Measurements from ENCODE around the gene NEBL.

The NEBL gene

DNA sequence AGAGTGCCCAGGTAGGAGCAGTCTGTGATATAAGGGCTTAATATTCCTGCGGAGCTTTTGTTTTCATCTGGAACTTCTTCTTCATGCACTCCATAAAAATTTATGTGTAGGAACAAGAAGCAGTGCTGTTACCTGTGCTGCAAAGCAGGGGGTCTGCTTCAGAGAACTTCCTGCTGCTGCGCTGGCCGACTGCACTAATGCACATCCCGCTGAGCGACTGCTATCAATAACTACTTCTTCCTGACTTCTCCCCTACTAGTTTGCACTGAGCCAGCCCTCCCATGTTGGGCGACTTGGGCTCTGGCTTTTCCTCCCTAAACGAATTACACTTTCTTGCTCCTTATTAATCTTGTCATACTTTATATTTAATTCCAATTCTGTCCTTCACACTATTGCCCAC, 150.3 kb downstream of the NEBL start:
- DNase-seq (no peak), ATAC-seq (no peak)
- H3K27me3 Mint-ChIP-seq: no peaks in the 10 kb centered on the region
- no peak overlapping the region for H3K27ac Mint-ChIP-seq
- H3K9me3 Mint-ChIP-seq: peaks cover 28% of the 10 kb centered on the region
- H3K4me3 Mint-ChIP-seq: no peak overlapping the region
- H3K4me1 Mint-ChIP-seq: no peaks in the 10 kb centered on the region
- H3K36me3 Mint-ChIP-seq (ENCODE audit: low read depth): no peaks in the 10 kb centered on the region

DNA sequence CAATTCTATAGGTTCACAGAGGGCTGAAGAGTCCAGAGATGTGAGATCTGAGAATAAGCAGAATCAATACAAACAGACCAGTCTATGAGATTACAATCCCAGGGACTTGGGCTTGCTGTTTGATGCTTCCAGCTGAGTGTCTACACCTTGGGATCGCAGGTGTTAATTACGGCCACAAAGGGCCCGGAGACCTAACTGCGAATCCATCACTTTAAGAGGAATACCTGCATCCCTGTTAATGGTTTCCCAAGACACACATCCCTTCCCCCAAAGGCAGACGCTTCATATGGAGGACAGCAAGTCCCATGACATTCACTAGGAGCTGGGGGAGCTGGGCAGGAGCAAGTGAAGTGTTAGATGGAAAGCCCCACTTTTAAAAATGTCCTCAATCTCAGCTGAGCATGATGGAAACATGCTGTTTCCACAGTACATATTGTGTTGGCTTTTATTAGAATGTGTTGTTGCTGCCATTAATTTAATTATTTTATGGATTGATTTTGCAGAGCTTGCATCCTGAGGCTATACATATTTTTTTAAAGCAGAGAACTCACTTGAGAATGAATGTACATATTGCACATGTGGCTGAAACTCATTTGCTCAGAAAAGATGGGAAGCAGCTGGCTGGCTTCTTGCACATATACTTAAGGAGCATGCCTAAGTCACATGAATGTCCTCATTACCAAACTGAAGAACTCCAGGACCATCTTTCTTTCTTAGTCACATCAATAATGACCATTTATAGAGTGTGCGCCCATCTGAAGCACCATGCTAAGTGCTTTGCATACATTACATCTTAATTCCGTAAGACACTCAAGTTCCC, 151.3 kb downstream of the NEBL start:
- no peaks in the 10 kb centered on the region for H3K27me3 Mint-ChIP-seq
- peaks cover 26% of the 10 kb centered on the region for H3K9me3 Mint-ChIP-seq
- H3K27ac Mint-ChIP-seq: no peak overlapping the region
- no peak for ATAC-seq
- no peak for DNase-seq
- H3K4me1 Mint-ChIP-seq: no peaks in the 10 kb centered on the region
- no peaks in the 10 kb centered on the region for H3K36me3 Mint-ChIP-seq (ENCODE audit: low read depth)
- H3K4me3 Mint-ChIP-seq: no peak overlapping the region

DNA sequence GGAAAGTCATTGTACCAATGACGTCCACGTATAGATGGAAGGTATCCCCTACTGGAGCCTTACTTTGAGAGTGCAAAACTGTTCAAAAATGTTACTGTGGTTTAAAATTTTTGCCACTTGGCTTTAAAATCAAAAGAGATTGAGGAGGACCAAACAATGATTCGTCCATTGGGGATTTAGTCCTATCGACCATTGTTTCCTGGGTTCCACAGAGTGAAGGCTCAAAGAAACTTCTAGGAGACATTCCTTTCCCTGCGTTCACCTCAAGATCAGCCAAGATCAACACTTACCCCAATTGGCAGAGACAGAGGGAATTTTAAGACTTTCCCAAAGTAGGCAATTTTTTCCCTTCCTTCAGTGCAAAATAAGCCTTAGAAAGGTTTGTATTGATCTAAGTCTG, 152.3 kb downstream of the NEBL start:
- Mint-ChIP-seq H3K27me3 (no peaks in the 10 kb centered on the region), H3K9me3 (peaks cover 17% of the 10 kb centered on the region), H3K36me3 (ENCODE audit: low read depth) (no peaks in the 10 kb centered on the region), H3K4me1 (no peaks in the 10 kb centered on the region), H3K27ac (no peak overlapping the region), H3K4me3 (no peak overlapping the region)
- ATAC-seq (no peak), DNase-seq (no peak)

DNA sequence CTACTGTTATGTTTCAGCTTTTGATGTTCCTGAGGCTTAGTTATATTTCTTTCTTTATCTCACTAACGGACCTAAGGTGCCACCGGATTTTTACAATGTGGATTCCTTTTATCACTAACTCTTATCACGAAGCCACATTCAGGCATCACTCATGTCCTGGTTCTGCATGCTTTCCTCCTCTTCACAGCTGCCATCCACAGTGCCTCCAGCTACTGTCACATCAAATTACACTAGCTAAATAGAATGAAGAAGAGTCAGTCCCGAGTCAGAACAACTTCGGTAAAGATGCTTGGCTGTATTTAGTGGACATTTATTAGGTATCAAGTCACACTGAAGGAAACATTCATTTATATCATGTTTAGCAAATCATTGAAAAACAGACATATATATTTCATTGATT, 153.2 kb downstream of the NEBL start:
- H3K9me3 Mint-ChIP-seq: peaks cover 9% of the 10 kb centered on the region
- H3K4me1 Mint-ChIP-seq: no peaks in the 10 kb centered on the region
- H3K27me3 Mint-ChIP-seq: no peaks in the 10 kb centered on the region
- H3K27ac Mint-ChIP-seq: no peak overlapping the region
- ATAC-seq (no peak), DNase-seq (no peak)
- H3K36me3 Mint-ChIP-seq (ENCODE audit: low read depth): no peaks in the 10 kb centered on the region
- no peak overlapping the region for H3K4me3 Mint-ChIP-seq

DNA sequence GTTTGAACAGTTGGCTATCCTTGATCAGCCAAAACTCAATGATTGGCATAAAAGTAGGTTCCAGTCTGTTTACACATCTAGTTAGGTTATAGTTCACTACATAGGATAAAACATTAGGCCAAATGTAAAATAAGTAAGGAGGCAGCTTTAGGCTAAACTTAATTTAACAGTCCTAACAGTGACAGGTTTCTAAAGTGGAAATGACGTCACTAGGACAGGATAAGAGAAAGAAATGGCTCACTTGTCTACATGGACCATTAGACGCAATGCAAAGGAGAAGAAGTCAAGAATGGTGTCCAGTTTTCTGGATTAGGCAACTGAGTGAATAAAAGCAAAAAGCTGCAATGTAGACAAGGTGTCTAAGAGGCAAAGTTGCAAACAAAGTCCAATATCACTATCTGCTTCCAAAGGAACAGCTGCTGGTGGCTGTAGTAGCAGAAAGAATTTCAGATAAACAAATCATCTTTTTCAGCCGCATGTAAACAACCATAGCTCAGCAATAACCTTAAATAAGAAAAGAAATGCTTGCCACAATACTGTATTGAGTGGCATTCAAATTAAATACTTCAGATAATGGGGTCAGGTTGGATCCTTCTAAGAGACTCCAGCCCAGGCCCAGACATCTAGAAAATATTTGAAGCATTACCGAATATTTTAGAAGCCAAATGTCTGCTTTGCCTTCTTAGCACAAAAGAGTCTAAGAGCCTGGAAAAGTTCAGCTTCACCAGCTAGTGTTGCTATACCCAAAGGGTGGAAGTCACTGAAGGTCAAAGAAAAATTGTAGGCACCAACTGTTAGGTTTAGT, 154.2 kb downstream of the NEBL start:
- Mint-ChIP-seq H3K36me3 (ENCODE audit: low read depth) (no peaks in the 10 kb centered on the region), H3K4me1 (no peaks in the 10 kb centered on the region), H3K9me3 (peaks cover 4% of the 10 kb centered on the region), H3K27me3 (no peaks in the 10 kb centered on the region), H3K4me3 (no peak overlapping the region), H3K27ac (no peak overlapping the region)
- DNase-seq: no peak
- ATAC-seq: no peak

DNA sequence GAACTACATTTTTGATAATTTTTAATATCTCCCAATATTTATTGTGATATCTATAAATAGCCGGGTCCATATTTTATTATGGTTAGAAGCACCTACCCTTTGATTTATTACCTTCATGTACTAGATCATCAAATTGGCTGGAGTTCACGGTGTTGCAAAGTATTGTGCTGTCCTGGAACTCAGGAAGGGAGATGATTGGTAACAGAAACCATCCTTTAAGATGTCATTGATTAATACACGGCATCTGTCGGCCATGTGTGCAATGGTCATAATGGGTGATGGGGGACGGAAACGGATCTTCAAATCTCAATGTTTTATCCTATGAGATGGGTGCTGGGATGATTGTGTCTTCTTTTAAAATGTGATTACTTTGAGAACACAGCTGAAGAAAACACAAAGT, 157.0 kb downstream of the NEBL start:
- no peak overlapping the region for H3K27ac Mint-ChIP-seq
- H3K9me3 Mint-ChIP-seq: no peaks in the 10 kb centered on the region
- H3K27me3 Mint-ChIP-seq: no peaks in the 10 kb centered on the region
- ATAC-seq: no peak
- no peak for DNase-seq
- H3K36me3 Mint-ChIP-seq (ENCODE audit: low read depth): no peaks in the 10 kb centered on the region
- H3K4me3 Mint-ChIP-seq: no peak overlapping the region
- no peaks in the 10 kb centered on the region for H3K4me1 Mint-ChIP-seq

DNA sequence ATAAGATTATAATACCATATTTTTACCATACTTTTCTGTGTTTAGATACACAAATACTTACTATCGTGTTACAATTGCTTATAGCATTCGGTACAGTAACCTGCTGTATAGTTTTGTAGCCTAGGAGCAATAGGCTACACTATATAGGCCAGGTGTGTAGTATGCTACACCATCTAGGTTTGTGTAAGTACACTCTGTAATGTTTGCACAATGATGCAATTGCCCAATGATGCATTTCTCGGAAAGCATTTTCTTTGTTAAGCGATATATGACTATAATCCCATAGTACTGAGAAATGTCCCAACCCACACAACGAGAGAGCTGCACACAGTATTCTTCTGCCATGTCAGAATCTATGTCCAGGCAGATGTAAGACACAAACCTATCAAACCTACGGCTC, 160.0 kb downstream of the NEBL start:
- peaks cover 6% of the 10 kb centered on the region for H3K9me3 Mint-ChIP-seq
- H3K4me1 Mint-ChIP-seq: no peaks in the 10 kb centered on the region
- no peak overlapping the region for H3K4me3 Mint-ChIP-seq
- no peak overlapping the region for H3K27ac Mint-ChIP-seq
- no peaks in the 10 kb centered on the region for H3K27me3 Mint-ChIP-seq
- ATAC-seq (no peak), DNase-seq (no peak)
- H3K36me3 Mint-ChIP-seq (ENCODE audit: low read depth): no peaks in the 10 kb centered on the region

Measured in activated naive CD8-positive, alpha-beta T cell treated with anti-CD3 and anti-CD28 coated beads, Interleukin-2, amount 50 U/mL, for 24 hours (primary cell).